Umbilical cord (tissue), 2 donors: ENCODE results near the gene NLK. TPM values are rescaled to one million over a fixed set of nuclear protein-coding genes. Genes with fewer than 3 reads are reported as not detected.
"Not testable (repeated sequence)": the region's sequence is repeated elsewhere in the genome, so short reads cannot be mapped to it uniquely, and the experiment has no call there.

Experiments used
- DNase-seq: peaks from one replicate; pipeline ENCODE4 v3.0.0-alpha.2; 2015; ENCODE audit warnings: low spot score
- total RNA-seq: library from RNA; depleted of rRNA; stranded (reverse); fragments of >200 nt; gene quantifications from one replicate; pipeline ENCODE4 v1.2.3, GENCODE V29; 2014; ENCODE audit warnings: low replicate concordance; ENCODE audit not compliant: insufficient read depth

The NLK gene
- total RNA-seq, 1 donor from 2014 or later, result 20.9 TPM

DNA sequence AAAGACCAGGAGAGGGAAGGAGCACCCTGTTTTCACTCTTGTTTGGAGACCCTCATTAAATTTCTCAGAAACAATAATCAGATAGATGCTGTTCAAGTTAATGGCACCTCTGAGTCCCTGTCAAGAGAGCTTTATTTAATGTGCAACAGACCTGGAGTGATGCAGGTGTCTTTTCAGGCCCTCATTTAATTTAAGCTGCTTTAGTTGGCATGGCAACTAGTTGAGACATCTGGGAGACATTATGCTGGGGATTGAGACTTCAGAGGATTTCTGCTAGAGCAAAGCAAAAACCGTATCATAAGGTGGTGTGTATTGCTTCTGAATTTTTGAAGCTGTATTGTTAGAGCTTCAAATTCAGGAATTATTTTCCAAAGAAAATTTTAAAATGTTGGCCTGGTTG lies 108.5 kb downstream of the NLK start:
- DNase-seq, result no peak

DNA sequence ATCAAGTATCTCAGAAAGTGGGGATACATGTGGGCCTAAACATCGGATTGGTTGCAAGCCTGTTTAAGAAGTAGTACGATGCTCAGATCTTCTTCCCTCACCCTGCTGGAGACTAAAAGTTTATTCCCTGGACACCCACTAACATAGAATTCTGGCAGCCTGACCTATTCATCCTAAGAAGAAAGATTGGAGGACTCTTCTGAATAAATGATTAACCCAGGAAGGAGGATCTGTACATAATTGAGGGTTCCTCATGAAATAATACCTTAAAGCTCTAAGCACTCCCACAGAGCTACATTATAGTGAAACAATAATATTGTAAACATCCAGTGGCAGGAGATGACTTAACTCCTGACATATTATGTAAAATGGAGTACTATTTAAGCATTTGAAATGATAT lies 111.7 kb downstream of the NLK start:
- DNase-seq, result no peak

DNA sequence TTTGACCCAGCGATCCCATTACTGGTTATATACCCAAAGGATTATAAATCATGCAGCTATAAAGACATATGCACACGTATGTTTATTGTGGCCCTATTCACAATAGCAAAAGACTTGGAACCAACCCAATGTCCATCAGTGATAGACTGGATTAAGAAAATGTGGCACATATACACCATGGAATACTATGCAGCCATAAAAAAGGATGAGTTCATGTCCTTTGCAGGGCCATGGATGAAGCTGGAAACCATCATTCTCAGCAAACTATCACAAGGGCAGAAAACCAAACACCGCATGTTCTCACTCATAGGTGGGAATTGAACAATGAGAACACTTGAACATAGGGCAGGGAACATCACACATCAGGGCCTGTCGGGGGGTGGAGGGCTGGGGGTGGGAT lies 112.9 kb downstream of the NLK start:
- DNase-seq, result not testable (repeated sequence)

DNA sequence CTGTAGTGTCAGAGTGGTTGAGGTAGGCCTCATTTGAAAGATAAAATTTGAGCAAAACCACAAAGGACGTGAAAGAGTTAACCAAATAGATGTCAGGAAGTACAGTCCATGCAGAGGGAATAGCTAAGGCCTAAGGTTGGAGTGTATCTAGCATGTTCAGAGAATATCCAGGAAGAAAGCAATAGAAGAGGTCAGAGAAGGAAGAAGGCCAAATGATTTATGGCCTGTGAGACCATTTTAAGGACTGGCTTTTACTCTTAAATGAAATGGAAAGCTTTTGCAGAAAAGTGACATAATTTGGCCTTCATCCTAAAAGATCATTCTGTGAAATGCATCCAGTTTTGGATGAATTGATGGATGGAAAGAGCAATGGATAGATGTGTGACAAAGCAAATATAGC lies 116.5 kb downstream of the NLK start:
- DNase-seq, result no peak

DNA sequence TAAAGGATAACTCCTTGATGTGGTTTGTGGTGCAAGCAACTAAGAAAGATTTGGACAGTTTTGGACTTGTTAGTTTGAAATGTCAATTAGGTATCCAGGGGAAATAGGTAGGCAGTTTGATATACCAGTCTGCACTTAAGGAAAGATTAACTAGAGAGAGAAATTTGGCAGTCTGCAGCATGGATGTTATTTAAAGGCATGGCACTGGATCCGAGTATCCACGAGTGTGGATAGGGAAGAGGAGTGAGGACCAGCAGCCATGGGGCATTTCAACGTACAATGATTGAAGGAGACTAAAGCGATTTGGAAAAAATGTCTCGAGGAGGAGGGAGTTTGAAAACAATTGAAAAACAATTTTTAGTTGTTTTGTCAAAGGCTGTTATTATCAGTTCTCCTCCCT lies 117.4 kb downstream of the NLK start:
- no peak for DNase-seq

DNA sequence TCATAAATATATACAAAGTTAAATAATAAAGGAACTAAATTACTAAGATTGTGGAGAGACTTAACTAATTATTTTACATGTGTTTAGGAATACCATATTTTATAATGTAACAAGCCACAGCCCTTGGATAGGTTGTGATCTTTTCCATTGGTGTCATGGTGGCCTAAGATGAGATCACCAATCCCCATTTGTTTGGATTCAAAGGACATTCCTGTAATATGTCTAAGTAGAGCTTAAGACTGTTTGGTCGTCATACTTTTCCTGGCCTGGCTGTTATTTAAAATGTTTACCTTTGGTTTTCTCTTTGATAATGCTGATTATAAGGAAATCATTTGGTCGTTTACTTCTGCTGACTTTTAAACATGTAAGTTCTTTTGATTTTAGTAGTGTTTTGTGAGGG lies 118.1 kb downstream of the NLK start:
- no peak for DNase-seq

DNA sequence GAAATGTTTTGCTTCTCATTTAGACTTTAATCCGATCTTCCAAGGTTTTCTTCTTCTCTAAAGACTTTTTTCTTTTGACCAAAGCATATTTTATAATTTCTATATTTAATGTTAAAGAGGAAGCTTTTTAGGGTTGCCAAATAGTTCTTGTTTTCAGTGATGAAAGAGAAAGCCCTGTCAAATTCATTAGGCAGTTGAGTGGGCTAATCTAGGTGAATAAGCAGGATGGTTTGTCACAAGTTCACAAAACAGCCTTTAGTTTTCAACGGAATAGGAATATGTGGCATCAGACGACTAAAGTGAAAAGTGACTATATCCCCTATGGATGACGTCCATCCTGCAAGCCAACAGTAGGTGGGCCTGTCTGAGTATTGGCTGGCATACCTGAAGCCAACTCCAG lies 118.8 kb downstream of the NLK start:
- DNase-seq, result no peak

DNA sequence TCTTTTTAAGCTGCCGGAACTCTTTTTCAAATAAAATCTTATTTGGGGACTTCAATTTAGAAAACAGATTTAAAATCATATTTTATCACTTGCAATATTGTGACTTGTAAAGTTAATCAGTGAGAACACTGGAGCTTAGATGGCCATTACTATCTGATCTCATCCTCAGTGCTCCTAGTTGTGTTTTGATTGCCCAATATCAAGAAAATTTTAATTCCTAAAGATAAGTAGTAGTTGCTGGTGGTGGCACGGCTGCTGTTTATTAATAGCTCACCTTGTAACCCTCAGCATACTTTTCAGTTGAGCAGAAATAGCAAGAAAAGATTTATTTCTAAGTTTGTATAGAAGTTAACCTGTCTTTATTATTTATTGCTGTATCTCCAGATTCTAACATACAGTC lies 124.0 kb downstream of the NLK start:
- DNase-seq, result no peak

DNA sequence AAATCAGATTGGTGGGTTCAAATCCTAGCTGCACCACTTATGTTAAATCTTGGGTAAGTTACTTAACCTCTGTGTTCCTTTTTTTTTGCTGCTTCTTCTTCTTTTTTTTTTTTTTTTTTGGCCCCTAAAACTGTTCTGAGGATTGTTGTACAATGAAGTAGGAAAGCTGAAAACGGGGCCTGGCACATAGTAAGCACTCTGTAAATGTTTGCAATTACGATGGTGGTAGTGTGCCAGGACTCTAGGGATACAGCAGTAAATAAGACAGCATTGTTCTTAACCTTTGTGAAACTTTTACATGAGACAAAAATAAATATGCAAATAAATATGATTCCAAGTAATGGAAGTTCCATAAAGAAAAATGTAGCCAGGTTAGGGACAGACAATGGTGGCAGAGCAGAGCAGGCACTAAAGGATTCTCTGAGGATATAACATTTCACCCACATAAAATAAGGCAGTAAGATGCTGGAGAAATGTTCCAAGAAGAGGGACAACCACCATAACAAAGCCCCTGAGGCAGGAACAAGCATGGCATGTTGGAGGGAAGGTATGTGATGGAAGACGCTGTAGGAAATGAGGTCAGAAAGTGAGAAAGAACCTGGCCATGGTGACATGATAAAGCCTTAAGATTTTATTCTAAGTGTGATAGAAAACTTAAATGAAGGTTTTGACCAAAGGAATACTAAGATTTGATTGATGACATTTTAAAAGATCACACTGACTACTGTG lies 127.3 kb downstream of the NLK start:
- DNase-seq, result no peak

DNA sequence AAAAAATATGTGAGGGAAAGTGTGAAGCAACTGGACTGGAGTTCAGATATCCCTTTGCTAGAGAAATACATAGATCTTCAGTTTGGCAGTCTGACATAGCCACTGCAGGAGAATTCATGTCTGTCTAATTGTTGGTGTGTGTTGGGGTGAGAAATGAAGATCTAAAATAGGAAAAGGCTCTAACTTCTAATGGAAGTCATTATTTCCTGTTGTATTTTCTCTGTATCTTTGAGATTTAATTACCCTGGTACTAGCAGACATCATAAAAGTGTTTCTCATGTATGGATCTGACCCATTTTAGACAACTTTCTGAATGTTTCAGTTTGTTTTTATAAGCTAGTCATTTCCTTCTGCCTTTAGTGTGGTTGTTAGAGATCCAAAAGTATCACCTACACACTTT lies 128.3 kb downstream of the NLK start:
- no peak for DNase-seq

DNA sequence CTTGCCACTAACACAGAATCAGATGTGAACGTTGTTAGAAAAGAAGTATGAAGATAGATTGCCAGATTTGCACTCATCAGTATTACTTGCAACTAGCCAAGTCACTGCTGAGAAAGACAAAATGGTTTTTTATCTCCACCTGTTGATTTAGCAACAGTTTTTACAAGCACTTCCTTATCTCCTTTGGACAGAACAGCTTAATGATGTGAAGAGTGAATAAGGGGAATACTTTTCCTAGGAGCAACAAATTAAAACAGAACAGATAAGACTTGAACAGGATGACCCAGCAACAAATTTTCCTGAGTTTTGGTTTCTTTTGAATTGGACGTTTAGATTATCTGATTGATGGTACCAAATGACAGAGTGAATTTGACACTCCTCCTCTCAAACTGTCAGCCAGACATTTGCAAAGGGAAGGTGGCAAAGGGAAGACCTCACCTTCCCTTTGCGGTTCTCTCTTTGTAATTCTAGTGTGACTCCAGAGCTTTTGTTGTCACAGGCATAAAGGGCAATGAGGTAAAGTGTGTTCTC lies 130.6 kb downstream of the NLK start:
- DNase-seq, result no peak

DNA sequence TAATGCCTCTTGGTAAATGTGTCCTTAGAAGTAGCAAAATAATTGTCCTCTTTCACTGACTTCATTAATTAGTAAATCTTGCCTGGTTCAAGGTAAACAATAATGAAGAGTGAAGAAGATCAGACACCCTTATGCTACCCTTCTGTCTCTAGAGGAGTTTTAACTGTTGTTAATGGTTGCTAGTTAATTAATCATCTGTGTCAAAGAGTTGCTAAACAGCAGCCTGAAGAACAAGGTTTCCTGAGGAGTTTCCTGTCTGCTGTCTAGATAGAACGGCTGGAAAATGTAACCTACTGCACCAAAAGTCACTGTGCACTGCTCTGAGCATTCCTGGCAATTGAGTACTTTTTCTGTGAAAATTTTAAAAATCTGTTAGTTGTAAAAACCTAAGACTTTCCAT lies 131.3 kb downstream of the NLK start:
- DNase-seq, result peak; percentile 12

DNA sequence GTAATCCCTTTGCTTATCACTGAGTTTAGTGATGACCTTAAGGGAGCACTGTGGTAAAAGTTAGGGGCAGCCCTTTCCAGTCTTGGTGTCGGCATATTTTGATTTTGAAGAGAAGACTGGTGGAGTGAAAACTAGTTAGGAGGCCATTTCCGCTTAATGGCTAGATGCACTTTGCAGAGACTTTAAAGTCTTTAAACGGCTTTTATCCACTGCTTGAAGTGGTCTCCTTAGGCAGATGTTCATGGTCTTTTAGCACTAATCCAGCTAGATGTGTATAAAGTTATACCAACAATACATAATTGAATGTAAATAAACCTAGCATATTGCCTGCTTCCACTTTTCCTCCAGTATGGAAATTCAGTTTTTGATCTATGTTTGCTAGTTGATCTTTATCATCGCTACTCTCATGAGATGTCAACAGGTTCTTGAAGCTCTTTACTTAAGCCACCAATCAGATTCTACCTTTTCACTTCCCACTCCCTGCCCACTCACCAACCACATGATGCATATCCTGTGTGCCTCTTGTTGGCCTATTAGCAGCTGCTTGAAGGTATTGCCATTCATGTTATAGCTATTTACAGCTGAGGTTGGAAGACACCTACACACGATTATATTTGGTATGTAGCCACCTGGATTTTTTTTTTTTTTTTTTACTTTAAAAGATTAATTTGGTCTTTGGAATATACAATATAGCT lies 132.0 kb downstream of the NLK start:
- no peak for DNase-seq

DNA sequence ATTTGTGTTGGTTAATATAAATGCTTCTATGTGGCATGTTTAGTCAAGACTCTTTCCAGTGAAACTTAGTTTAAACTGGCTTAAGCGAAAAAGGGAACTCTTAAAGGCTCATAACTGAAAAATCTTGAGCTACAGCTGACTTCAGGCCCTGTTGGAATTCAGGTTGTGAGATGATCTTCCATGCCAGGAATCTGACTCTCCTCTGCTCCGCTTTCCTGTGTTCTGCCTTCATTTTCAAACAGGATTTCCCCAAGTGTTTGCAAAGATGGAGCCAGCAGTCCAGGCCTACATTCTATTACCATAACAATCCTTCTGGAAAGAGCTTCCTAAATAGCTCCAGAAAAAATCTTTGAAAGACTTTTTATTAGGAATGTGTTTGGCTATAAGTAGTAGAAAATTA lies 134.9 kb downstream of the NLK start:
- no peak for DNase-seq

DNA sequence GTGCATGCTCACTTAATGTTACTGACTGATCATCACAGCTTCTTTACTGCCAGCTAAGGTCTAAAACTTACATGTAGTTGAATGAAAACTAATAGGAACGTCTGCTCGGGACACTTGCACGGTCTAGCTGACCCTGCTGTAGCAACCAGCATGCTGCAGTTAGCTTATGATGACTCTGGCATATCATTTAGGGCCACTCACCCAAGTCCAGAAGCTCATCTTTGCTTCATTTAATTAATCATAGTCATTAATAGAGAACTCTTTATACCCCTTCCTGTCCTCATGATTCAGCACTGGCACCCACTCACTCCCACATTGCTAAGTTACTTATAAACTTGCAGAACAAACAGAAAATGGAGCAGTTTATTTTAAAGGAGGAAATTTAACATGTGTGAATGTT lies 136.3 kb downstream of the NLK start:
- DNase-seq, result no peak

DNA sequence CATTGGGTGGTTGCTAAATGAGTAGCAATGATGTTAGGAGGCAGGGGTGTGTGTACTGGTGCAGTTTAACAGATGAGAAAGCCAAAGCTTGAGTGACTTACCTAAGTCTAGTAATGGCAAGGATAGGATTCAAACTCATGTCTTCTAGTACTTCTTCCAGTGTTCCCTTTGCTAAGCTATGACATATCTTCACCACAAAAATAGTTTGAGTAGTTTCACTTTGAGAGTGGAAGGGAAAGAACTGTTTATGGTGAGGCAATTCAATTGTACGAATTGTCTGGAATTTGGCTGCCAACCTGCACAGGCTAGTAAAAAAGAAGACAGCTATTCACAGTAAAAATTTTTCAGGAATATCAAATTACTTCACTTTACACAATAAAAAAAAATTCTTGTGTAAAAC lies 138.0 kb downstream of the NLK start:
- no peak for DNase-seq

DNA sequence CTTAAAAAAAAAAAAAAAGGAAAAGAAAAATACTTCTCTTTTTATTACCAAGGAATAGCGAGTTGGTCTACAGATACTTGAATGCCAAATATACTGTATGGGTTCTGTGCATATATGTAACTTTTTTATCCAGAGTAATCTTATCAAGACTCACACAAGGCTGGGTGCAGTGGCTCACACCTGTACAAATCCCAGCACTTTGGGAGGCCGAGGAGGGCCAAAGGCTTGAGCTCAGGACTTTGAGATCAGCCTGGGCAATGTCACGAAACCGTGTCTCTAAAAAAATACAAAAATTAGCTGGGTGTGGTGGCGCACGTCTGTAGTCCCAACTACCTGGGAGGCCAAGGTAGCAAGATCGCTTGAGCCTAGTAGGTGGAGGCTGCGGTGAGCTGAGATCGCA lies 139.1 kb downstream of the NLK start:
- no peak for DNase-seq

DNA sequence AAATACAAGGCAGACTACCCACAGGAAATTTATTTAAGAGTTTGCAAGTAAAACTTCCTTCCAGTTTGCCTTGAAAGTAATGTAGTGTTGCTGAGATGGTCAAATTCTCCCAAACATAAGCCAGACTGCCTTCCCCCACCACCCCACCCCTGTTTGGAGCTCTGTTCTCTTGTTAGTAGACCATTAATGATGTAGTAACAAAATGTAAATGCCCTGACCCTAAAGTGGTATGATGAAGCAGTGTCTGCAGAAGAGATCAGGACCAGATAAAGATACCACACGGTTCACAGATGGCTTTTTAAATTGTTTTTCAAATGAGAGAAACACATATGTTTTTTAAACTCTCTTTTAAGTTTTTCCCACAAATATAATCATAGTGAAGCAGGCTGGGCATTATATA lies 140.1 kb downstream of the NLK start:
- no peak for DNase-seq

DNA sequence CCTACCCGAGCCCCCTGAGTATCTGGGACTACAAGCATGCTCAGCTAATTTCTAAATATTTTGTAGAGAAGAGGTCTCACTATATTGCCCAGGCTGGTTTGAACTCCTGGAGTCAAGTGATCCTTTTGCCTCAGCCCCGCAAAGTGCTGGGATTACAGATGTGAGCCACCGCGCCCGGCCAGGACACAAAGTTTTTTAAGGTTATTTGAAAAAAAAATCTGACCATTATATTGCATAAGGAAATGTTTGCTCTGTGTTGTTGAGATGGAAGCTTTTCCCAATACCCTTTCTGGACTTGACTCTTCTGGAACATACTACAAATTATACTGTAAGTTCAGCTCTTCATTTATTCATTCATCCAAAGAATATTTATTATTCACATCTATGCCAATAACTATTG lies 143.2 kb downstream of the NLK start:
- DNase-seq, result no peak

DNA sequence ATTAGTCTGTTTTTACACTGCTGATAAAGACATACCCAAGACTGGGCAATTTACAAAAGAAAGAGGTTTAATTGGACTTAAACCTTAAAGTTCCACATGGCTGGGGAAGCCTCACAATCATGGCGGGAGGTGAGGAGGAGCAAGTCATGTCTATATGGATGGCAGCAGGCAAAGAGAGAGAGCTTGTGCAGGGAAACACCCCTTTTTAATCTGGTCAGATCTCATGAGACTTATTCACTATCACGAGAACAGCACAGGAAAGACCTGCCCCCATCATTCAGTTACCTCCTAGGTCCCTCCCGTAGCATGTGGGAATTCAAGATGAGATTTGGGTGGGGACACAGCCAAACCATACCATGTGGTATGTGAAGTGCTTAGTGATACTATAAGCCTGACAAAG lies 144.0 kb downstream of the NLK start:
- not testable (repeated sequence) for DNase-seq

DNA sequence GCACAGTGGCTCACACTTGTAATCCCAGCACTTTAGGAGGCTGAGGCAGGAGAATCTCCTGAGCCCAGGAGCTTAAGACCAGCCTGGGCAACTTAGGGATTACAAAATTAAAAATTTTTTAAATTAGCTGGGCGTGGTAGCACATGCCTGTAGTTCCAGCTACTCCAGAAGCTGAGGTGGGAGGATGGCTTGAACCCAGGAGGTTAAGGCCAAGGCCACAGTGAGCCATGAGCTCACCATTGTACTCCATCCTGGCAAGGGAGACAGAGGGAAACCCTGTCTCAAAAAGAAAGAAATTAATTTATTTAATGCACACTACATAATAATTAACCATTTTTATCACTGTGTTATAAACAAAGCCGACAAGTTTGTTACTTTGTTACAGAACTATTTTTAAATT lies 145.5 kb downstream of the NLK start:
- DNase-seq, result no peak

DNA sequence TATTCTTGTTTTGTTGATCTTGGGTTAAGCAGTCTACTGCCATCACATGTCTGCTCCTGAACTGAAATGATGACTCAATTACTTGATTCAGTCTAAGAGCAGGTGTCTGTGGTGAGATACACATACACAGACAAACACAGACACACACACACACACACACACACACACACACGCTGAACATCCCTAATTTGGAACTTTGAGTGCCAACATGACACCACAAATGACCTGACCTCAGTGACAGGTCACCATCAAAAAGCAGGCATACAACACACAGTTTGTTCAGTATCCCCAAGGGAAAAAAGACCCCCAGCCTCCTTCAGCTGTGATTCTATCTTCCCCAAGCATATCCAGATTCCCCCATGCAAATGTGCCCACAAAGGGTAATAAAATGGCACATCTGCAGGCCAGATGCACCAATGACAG lies 146.4 kb downstream of the NLK start:
- no peak for DNase-seq

DNA sequence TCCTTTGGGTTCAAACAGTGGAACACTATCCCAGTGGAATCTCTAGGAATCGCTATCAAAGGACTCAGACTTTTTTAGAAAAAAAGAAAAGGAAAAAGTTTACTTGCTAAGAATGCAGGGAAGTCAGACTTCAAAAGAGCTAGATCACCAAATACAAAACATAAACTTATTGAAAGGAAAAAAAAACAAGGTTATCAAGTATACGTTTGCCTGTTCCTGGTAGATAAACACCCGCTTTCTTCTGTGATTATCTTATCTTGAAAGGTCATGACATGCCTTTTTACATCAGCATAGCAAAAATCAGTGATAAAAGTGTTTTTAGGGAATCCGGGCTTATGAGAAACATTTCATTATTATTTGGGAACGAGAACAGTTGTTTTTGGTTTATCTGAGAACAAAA lies 147.2 kb downstream of the NLK start:
- peak; percentile 12 for DNase-seq
